Stimulated activated naive CD8-positive, alpha-beta T cell treated with anti-CD3 and anti-CD28 coated beads, Interleukin-15, Interleukin-2, amounts not matched to agents 100 U/mL and 50 U/mL, for 24 hours (primary cell): ENCODE measurements around the gene MFSD6L.
A peak's percentile ranks its signal among the peaks of the same experiment; 100 is the strongest.

Source experiments
- ATAC-seq: fragments of 150-1000 bp; cut with Tn5 transposase; one replicate; pipeline ENCODE4 v1.10.0; 2021
- DNase-seq: peaks from one replicate; pipeline ENCODE4 v3.0.0; 2021

MFSD6L gene

DNA sequence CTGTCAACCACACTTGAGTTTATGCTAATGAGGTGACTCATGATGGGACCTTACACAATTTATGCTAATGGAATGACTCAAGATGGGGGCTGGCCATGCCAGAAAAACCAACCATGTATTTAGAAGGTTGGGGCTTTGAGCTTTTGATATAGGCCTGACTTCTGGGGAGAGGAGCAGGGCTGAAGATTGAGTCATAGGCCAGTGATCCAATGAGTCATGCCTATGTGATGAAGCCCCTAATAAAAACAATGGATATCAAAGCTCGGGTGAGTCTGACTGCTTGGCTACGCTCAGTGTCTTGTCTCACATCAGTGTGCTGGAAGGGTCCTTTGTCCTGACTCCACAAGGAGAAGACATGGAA, 7.3 kb downstream of the MFSD6L start:
- DNase-seq (no peak), ATAC-seq (peak; percentile 77)

DNA sequence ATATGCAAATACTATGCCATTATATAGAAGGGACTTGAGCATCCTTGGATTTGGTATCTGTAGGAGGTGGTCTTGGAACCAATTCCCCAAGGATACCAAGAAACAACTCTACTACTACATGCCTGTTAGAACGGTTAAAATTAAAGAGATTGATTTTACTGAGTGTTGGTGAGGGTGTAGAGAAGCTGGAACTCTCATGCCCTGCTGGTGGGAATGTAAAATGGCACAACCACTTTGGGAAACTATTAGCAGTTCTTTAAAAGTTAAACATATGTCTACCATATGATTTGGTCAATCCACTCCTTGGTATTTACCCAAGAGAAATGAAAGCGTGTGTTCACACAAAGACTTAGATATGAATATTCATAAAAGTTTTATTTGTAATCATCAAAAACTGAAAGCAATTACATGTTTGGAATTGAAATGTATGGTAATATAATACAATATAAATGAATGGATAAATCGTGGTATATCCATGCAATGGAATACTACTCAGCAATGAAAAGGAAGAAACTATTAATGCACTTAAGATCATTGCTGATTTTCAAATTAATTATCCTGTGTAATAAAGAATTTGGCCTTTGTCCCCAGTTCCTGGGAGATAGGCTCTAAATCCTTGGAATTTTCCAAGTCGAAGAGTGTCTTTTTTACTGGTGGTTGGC, 7.8 kb downstream of the MFSD6L start:
- no peak for DNase-seq

GRCh38 chr17:8789743-8790142, 9.4 kb downstream of the MFSD6L start:
- DNase-seq (no peak), ATAC-seq (no peak)

More for the DNA sequence above, 7.8 kb downstream of the MFSD6L start:
- no peak for ATAC-seq

- ATAC-seq (no peak), DNase-seq (no peak)
These were observed 10.2 kb downstream of the MFSD6L start for GRCh38 chr17:8788998-8789397.

DNA sequence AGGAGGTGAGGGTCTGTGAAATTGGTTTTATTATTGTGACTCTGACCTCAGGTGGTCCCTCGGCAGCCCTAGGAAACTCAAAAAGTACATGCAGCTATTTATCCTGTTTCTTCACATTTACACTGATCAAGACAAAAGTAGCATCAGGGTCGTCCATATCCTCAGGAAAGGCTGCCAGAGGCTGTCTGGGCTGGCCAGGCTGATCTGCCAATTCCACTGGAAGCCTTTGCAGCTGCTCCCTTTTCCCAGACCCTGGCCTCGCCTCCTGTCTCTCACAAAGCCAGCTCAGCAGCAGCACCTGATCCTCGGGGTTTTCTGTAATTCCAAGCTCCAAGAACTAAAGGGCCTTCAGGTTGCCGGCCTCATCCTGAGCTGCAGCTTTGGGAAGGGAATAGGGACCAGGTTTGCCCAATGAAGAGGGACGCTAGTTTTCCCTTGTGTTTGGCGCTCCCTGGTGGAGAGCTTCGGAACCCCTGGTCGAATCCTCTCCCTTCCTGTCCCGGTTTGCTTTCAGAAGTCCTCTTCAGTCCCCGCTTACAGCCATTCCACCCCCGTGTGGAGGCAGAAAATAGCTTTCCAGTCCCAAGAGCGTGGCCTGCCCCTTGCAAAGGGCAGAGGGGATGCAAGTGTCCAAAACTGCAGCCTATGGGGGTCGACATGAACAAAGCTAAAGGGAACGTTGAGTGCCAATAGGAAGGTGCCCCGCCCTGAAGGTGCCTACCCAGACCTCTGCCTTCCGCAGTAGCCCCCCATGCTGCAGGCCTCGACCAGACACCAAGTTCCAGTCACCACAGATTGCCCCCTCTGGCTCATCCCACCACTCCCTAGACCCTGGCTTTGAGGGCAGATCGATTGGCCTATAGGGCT, 13.4 kb downstream of the MFSD6L start:
- DNase-seq (peak; percentile 81), ATAC-seq (no peak)

GRCh38 chr17:8782176-8782575, 17.0 kb downstream of the MFSD6L start:
- ATAC-seq (no peak), DNase-seq (no peak)

- DNase-seq (no peak), ATAC-seq (no peak)
These were observed 17.4 kb downstream of the MFSD6L start for GRCh38 chr17:8781776-8782175.

GRCh38 chr17:8776881-8777280, 22.3 kb downstream of the MFSD6L start:
- ATAC-seq (no peak), DNase-seq (no peak)

- no peak for DNase-seq
- no peak for ATAC-seq
These were observed 22.9 kb downstream of the MFSD6L start for GRCh38 chr17:8776248-8776647.

DNA sequence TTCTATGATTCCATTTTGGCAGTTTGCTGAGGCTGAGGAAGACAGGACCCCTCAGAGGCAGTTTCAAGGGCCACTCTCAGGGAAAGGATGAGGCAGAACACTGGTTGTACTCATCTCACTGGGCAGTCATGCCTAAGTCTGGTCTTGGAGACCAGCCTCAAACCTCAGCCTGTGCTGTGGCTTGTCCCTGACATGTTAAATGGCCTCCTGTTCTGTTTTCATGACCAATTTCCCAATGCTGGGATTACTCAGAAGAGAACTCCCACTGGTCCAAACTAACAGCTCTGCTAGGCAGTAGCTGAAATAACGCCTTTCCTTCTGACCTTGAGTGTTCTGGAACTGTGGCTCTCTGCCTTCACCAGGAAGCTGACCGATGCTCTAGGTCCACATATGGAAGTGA, 32.4 kb downstream of the MFSD6L start:
- ATAC-seq (no peak), DNase-seq (no peak)

- ATAC-seq (no peak), DNase-seq (no peak)
These were observed 37.2 kb downstream of the MFSD6L start for GRCh38 chr17:8762012-8762411.

GRCh38 chr17:8758137-8758596, 41.0 kb downstream of the MFSD6L start, which contains the start of gene SPDYE4:
Gene SPDYE4 (minus strand): TSS chr17:8758546. CDS start chr17:8758382, 164 bp downstream.
- ATAC-seq (no peak), DNase-seq (no peak)

DNA sequence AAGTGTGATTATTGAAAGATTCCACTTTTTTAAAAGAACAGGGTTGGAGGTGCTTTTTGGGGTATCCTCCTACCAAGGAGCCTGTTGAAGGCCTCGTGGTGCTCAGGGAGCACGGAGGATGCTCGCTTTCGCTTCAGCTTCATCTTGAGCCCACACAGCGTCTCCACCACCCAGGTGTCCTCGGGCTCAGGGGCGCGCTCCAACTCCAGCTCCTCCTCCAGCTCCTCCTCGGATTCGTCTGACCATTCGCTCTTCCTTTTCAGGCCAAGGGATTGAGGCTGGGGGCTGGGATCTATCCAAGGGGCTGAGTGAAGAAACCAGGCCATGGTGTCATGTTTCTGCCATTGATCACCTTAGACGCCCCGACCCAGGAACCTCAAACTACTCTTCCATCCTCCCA, 42.0 kb downstream of the MFSD6L start:
- ATAC-seq: no peak
- DNase-seq: no peak

- ATAC-seq (no peak), DNase-seq (no peak)
These were observed 43.4 kb downstream of the MFSD6L start for GRCh38 chr17:8755590-8756255.

DNA sequence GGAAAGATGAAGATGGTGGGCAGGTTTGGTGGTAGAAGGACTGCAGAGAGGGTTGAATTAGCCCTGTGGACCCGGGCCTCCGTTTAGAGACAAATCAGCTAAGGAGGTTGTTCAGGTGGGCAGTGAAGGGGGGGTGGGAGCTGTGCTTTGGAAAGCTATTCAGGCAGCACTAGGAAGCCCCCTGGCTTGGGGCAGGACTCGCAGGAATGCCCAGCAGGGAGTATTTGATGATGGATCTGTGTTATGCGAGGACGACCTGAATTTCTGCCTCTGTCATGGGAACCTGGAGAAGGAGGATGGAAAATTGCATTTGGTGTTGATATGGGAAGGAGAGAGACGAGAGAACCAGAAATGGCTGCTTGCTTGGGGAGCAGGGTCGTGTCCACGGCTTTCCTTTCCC, 44.3 kb downstream of the MFSD6L start:
- ATAC-seq: no peak

GRCh38 chr17:8753976-8754440, 45.2 kb downstream of the MFSD6L start:
- no peak for ATAC-seq
- no peak for DNase-seq

More for the DNA sequence above, 44.3 kb downstream of the MFSD6L start:
- DNase-seq: no peak

DNA sequence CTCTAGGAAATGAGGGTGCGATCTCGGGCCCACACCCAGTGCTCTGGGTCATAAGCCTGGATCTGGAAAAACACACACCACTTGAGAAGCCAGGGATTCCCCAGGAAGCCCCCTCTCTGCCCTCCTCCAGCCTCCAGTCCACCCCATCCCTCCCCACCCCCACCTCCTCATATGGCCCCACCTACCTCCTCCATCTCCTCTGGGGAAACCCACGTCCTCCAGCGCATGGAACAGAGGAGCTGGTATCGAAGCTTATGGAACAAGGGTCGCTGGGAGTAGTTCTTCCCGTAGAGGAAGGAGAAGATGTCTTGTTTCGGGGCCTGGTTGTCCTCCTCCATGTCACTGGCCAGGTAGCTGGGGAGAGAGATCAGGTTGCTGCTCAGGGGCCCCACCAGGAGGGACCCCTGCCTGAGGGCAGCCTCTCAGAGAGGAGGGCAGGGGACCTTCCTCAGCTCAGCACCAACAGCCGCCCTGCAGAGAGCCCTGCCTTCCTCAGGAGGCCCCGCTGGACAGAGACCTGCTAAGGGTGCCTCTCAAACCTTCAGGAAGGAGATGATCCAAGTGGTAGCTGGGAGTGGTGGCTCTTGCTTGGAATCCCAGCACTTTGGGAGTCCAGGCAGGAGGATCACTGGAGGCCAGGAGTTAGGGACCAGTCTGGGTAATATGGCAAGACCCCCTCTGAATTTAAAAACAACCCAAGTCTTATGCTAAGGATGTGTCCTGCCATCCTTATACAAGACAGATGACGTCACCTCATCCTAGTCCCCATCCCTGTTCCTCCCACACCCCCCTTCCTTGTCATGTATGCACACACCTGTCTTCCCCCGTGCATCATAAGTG, 45.8 kb downstream of the MFSD6L start:
- ATAC-seq: no peak
- DNase-seq: no peak

DNA sequence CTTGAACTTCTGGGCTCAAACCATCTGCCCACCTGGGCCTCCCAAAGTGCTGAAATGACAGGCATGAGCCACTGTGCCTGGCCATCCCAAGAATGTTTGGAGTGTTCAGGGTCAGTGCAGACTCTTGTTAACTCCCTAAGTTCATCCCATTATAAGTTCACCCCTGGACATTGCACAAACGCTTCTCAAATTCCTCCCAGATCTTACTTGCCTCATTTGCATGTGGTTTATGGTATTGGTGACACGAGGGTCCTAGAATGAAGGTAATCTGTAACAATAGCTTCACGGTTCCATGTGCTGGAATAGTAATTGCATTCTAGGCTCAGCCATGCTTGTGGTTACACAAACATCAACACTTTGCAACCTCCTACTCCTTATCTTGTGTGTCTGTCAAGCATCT, 49.5 kb downstream of the MFSD6L start:
- ATAC-seq: no peak

DNA sequence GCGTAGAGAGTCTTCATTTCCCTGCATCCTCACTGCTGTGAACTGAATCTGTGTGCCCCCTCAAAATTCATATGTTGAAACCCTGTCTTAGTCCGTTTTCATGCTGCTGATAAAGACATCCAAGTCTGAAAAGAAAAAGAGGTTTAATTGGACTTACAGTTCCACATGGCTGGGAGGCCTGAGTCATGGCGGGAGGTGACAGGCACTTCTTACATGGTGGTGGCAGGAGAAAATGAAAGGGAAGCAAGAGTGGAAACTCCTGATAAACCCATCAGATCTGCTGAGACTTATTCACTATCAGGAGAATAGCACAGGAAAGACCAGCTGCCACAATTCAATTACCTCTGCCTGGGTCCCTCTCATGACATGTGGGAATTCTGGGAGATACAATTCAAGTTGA, 51.4 kb downstream of the MFSD6L start:
- ATAC-seq (no peak), DNase-seq (no peak)

More for the DNA sequence above, 49.5 kb downstream of the MFSD6L start:
- DNase-seq: no peak
